ENCODE results near the gene SPOCD1.

DNA sequence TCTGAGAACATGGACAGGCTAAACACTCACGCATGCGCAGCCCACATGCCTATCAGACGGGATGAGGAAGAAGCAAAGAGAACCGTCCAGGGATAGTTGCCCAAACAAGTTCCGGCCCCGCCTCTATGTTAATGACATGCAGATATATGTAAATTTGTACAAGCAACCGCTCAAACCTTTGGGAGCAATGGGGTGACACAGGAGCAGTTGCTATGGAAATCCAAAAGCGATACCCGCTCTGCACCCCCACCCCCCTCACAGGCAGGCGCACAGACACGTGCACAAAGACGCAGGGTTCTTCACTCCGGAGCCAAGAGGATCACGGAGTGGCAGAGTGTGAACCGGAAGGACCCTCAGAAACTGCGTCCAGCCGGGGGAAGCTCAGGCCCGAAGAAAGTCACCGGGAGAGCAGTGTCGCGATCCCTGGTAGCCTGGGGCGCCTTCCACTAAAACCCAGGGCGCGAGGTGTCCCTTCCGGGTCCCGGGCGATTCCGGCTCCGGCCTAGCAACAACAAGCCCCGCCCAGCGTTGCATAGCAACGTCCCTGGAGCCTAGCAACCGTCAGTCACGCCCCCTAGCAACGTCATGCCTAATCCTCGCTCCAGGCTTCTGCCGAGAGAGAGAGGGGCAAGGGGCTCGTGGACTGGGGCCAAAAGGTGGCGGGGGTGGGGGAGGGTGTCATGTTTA is 27.5 kb downstream of the SPOCD1 start:
- TF ChIP-seq, protein P1, sequence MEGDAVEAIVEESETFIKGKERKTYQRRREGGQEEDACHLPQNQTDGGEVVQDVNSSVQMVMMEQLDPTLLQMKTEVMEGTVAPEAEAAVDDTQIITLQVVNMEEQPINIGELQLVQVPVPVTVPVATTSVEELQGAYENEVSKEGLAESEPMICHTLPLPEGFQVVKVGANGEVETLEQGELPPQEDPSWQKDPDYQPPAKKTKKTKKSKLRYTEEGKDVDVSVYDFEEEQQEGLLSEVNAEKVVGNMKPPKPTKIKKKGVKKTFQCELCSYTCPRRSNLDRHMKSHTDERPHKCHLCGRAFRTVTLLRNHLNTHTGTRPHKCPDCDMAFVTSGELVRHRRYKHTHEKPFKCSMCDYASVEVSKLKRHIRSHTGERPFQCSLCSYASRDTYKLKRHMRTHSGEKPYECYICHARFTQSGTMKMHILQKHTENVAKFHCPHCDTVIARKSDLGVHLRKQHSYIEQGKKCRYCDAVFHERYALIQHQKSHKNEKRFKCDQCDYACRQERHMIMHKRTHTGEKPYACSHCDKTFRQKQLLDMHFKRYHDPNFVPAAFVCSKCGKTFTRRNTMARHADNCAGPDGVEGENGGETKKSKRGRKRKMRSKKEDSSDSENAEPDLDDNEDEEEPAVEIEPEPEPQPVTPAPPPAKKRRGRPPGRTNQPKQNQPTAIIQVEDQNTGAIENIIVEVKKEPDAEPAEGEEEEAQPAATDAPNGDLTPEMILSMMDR (IDR thresholded peaks at IDR 0.05) = no peak
- TF ChIP-seq POLR2A (IDR thresholded peaks at IDR 0.05) (peak; percentile 65), EP300 (IDR thresholded peaks at IDR 0.05) (no peak)

All from ovary (tissue), 3 donors.